HepG2 (cell line): ENCODE results near the gene ACP1. TPM values are rescaled to one million over a fixed set of nuclear protein-coding genes. Genes with fewer than 3 reads are reported as not detected.

ENCODE experiments used
- ARHGAP35 ChIP-seq: sonication (generic); formaldehyde crosslinking; IDR thresholded peaks from 2 replicates; pipeline ENCODE4 v1.9.0; 2022; ENCODE audit warnings: mild to moderate bottlenecking, inconsistent platforms, moderate library complexity, missing genetic modification reagents, borderline replicate concordance
- FOSL2 ChIP-seq: sonication (generic); formaldehyde crosslinking; IDR thresholded peaks from 2 replicates; pipeline ENCODE4 v1.4.0; 2020; ENCODE audit warnings: missing genetic modification reagents
- KLF16 ChIP-seq, 2 experiments: sonication (generic) in 1 of 2; formaldehyde crosslinking in 1 of 2; IDR thresholded peaks; 2 replicates each; pipeline versions ENCODE4 v1.6.1 to v1.8.0; 2016 to 2023; ENCODE audit warnings: missing genetic modification reagents in 2 of 2, missing compliant biosample characterization in 1 of 2
- KMT2A ChIP-seq: sonication (generic); formaldehyde crosslinking; IDR thresholded peaks from 2 replicates; pipeline ENCODE4 v1.4.0; 2020; ENCODE audit warnings: missing genetic modification reagents
- RXRB ChIP-seq: IDR thresholded peaks from 2 replicates; pipeline ENCODE4 v1.6.1; 2016; ENCODE audit warnings: borderline replicate concordance, missing genetic modification reagents, missing compliant biosample characterization
- TARDBP ChIP-seq: sonication (generic); formaldehyde crosslinking; IDR thresholded peaks from 2 replicates; pipeline ENCODE4 v1.8.0; 2022; ENCODE audit warnings: mild to moderate bottlenecking, missing genetic modification reagents
- YY1 ChIP-seq: IDR thresholded peaks from 2 replicates; pipeline ENCODE4 v1.6.1; 2011; ENCODE audit warnings: low read length, low read depth, moderate library complexity, mild to moderate bottlenecking; ENCODE audit not compliant: insufficient read depth, insufficient replicate concordance
- ZBTB49 ChIP-seq: sonication (generic); formaldehyde crosslinking; IDR thresholded peaks from 2 replicates; pipeline ENCODE4 v1.4.0; 2020; ENCODE audit warnings: missing genetic modification reagents, borderline replicate concordance
- ZNF124 ChIP-seq: sonication (generic); formaldehyde crosslinking; IDR thresholded peaks from 2 replicates; pipeline ENCODE4 v1.4.0; 2020; ENCODE audit warnings: missing genetic modification reagents
- ZNF207 ChIP-seq: fragments of 450-650 bp; IDR thresholded peaks from 2 replicates; pipeline ENCODE4 v1.6.1; 2016; ENCODE audit warnings: antibody characterized with exemption, borderline replicate concordance
- ZNF674 ChIP-seq: sonication (generic); formaldehyde crosslinking; IDR thresholded peaks from 2 replicates; pipeline ENCODE4 v1.5.0; 2020; ENCODE audit warnings: low read depth, mild to moderate bottlenecking, missing genetic modification reagents
- ZNF709 ChIP-seq: sonication (generic); formaldehyde crosslinking; IDR thresholded peaks from 2 replicates; pipeline ENCODE4 v1.5.0; 2020; ENCODE audit warnings: mild to moderate bottlenecking, missing genetic modification reagents
- ZNF710 ChIP-seq: sonication (generic); formaldehyde crosslinking; IDR thresholded peaks from 2 replicates; pipeline ENCODE4 v1.5.0; 2020; ENCODE audit warnings: mild to moderate bottlenecking, missing genetic modification reagents, borderline replicate concordance
- polyA plus RNA-seq, 8 experiments: library from polyadenylated mRNA; depleted of rRNA in 3 of 8; stranded (reverse) in 7 of 8; unstranded in 1 of 8; fragments of >200 nt; fragmentation: Illumina TruSeq in 4 of 8; extraction: Trizol in 4 of 8; gene quantifications; 2 replicates each; pipeline versions ENCODE4 v1.2.1 to v1.2.3, GENCODE V29; 2011 to 2016; ENCODE audit warnings: low read depth in 4 of 8, missing spikeins in 1 of 8, mixed read lengths in 1 of 8; ENCODE audit not compliant: insufficient read depth in 1 of 8
- total RNA-seq, 5 experiments: library from RNA; depleted of rRNA; stranded (reverse); fragments of >200 nt; fragmentation: Illumina TruSeq; extraction: Trizol; gene quantifications; 2 replicates each; pipeline ENCODE4 v1.2.3, GENCODE V29; 2016; ENCODE audit warnings: low read depth in 1 of 5
- TF ChIP-seq, protein P1 (sequence below): sonication (generic); formaldehyde crosslinking; IDR thresholded peaks from 2 replicates; pipeline ENCODE4 v1.4.0; 2020; ENCODE audit warnings: missing genetic modification reagents
- TF ChIP-seq, protein P2 (sequence below): IDR thresholded peaks from 2 replicates; pipeline ENCODE4 v1.4.0; 2020; ENCODE audit warnings: mild to moderate bottlenecking, missing genetic modification reagents
- TF ChIP-seq, protein P3 (sequence below): sonication (generic); formaldehyde crosslinking; IDR thresholded peaks from 2 replicates; pipeline ENCODE4 v1.8.1; 2023; ENCODE audit warnings: mild to moderate bottlenecking, moderate library complexity, missing genetic modification reagents

Gene ACP1
- total and polyA plus RNA-seq, 2 of the 13 experiments (the other 11 are each of a cell fraction or from before 2014, with no cell fraction given) = 246 to 348 TPM

- TF ChIP-seq ZNF674 (CRISPR knock-in tag) (no peak), ZBTB49 (CRISPR knock-in tag) (no peak), ZNF124 (0 out of 2 replicates have a peak, but pooled peaks have one; percentile 45), ZNF710 (0 out of 2 replicates have a peak, but pooled peaks have one; percentile 9), RXRB (CRISPR knock-in tag) (0 out of 2 replicates have a peak, but pooled peaks have one; percentile 19), KMT2A (CRISPR knock-in tag) (0 out of 2 replicates have a peak, but pooled peaks have one; percentile 41), ARHGAP35 (CRISPR knock-in tag) (no peak), YY1 (peak; percentile 44), FOSL2 (CRISPR knock-in tag) (peak; percentile 24; the same call in 1 of the 2 replicates), ZNF709 (CRISPR knock-in tag) (0 out of 2 replicates have a peak, but pooled peaks have one; percentile 20), TARDBP (peak; percentile 74), ZNF207 (no peak), KLF16 (CRISPR knock-in tag; IDR thresholded peaks at IDR 0.05) (0 out of 4 replicates have a peak, but pooled peaks of 1 of the 2 experiments have one; percentile 39)
- TF ChIP-seq, protein P1, sequence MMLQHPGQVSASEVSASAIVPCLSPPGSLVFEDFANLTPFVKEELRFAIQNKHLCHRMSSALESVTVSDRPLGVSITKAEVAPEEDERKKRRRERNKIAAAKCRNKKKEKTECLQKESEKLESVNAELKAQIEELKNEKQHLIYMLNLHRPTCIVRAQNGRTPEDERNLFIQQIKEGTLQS (CRISPR knock-in tag) = no peak
- TF ChIP-seq, protein P2, sequence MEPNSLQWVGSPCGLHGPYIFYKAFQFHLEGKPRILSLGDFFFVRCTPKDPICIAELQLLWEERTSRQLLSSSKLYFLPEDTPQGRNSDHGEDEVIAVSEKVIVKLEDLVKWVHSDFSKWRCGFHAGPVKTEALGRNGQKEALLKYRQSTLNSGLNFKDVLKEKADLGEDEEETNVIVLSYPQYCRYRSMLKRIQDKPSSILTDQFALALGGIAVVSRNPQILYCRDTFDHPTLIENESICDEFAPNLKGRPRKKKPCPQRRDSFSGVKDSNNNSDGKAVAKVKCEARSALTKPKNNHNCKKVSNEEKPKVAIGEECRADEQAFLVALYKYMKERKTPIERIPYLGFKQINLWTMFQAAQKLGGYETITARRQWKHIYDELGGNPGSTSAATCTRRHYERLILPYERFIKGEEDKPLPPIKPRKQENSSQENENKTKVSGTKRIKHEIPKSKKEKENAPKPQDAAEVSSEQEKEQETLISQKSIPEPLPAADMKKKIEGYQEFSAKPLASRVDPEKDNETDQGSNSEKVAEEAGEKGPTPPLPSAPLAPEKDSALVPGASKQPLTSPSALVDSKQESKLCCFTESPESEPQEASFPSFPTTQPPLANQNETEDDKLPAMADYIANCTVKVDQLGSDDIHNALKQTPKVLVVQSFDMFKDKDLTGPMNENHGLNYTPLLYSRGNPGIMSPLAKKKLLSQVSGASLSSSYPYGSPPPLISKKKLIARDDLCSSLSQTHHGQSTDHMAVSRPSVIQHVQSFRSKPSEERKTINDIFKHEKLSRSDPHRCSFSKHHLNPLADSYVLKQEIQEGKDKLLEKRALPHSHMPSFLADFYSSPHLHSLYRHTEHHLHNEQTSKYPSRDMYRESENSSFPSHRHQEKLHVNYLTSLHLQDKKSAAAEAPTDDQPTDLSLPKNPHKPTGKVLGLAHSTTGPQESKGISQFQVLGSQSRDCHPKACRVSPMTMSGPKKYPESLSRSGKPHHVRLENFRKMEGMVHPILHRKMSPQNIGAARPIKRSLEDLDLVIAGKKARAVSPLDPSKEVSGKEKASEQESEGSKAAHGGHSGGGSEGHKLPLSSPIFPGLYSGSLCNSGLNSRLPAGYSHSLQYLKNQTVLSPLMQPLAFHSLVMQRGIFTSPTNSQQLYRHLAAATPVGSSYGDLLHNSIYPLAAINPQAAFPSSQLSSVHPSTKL = peak; percentile 33; the same call in 1 of the 2 replicates
- TF ChIP-seq, protein P3, sequence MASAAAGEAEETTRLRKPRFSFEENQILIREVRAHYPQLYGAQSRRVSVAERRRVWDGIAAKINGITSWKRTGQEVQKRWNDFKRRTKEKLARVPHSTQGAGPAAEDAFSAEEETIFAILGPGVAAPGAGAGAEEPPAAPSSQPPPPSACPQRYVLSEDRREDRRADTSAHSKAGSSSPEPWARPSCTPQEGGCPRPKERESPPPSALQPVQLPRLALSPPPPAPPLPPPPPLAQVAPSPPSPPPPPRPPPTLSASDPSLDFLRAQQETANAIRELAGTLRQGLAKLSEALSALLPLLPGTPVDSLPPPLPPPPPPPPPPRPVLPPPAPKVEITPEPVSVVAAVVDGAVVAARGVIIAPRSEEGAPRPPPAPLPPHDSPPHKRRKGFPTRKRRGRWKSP (CRISPR knock-in tag) = 0 out of 2 replicates have a peak, but pooled peaks have one; percentile 1
Measured at GRCh38 chr2:290090-290722, 25.5 kb downstream of the ACP1 start (continued).
